ENCODE results near the gene PSD2.

The PSD2 gene

DNA sequence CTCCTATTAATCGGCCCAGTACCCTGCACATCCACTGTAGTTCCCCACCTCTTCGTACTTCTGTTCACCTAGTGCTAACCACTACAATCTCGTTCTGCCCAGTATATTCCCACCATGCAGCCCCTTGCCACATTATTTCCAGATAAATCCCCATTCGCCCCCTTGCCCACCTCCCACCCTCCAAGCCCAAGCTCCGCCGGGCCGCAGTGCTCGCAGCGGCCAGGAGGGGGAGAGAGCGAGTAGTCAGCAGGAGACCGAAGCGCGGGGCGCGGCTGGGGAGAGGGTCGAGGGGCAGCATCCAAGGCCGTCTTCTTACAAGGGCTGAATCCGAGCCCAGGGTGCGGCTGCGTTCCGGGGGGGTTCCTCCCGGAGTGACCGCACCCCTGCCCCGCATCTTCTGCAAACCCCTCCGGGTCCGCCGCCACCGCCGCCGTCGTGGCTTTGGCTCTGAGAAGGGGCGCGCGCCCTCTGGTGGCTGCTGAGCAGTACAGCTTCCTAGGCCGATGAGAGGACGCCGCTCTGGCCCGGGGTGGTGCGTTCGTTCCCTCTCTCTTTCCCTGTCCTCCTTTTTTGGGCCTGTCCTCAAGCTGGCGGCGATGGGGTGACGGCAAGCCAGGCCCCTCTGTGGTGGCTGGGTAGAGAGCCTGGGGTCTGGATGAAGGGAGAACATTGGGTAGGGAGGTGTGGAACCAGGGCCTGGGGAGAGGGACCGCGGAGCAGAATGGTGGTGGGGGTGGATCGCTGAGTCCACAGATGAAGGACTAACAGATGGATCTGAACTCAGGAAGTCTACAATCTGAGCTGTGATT, 30.0 kb upstream of the PSD2 start:
- H3K9ac ChIP-seq (ENCODE audit: low read length) = peak overlapping the region; percentile 51; the same call in 1 of the 2 replicates
- H3K4me2 ChIP-seq (ENCODE audit: low read length) = peak overlapping the region; percentile 56
- TF ChIP-seq, protein P1, sequence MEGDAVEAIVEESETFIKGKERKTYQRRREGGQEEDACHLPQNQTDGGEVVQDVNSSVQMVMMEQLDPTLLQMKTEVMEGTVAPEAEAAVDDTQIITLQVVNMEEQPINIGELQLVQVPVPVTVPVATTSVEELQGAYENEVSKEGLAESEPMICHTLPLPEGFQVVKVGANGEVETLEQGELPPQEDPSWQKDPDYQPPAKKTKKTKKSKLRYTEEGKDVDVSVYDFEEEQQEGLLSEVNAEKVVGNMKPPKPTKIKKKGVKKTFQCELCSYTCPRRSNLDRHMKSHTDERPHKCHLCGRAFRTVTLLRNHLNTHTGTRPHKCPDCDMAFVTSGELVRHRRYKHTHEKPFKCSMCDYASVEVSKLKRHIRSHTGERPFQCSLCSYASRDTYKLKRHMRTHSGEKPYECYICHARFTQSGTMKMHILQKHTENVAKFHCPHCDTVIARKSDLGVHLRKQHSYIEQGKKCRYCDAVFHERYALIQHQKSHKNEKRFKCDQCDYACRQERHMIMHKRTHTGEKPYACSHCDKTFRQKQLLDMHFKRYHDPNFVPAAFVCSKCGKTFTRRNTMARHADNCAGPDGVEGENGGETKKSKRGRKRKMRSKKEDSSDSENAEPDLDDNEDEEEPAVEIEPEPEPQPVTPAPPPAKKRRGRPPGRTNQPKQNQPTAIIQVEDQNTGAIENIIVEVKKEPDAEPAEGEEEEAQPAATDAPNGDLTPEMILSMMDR (IDR thresholded peaks at IDR 0.05; ENCODE audit: low read depth, low read length) = peak; percentile 67
- no peak for TF ChIP-seq EZH2phosphoT487 (IDR thresholded peaks at IDR 0.05; ENCODE audit: low read depth)
- H3K36me3 ChIP-seq (replicated peaks; ENCODE audit: low read depth, low read length) = no peaks in the 10 kb centered on the region
- H2AFZ ChIP-seq (ENCODE audit: low read depth, low read length) = peak overlapping the region; percentile 92
- H3K79me2 ChIP-seq (ENCODE audit: low read length) = no peaks in the 10 kb centered on the region
- peaks cover 8% of the 10 kb centered on the region; the same call in 1 of the 2 replicates for H3K27me3 ChIP-seq (ENCODE audit: low read depth, low read length)
- H3K4me3 ChIP-seq (ENCODE audit: low read length) = peak overlapping the region; percentile 83
- H4K20me1 ChIP-seq (ENCODE audit: insufficient read depth, low read length) = no peaks in the 10 kb centered on the region
- no peaks in the 10 kb centered on the region for H3K4me1 ChIP-seq (ENCODE audit: low read length)
- H3K9me3 ChIP-seq (ENCODE audit: insufficient read depth, low read length) = no peaks in the 10 kb centered on the region
- H3K27ac ChIP-seq (ENCODE audit: low read length) = no peak overlapping the region

DNA sequence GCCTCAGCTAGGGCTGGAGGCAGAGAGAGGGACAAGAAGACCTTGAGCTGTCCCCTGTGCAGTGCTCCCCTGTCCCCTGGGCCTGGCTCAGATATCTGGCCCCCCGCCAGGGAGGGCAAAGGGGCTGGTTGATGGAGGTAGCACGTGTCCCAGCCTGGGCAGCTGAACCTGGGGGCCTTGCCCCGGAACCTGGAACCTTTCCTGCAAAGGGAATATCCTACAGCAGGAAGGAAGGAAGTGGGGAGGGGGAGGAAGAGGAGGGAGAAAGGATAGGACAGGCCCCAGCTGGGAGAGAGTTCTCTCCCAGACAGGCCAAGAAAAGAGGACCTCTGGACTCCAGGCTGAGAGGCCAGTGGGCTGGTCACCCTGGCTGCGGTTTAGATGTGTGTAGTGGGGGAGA, 27.6 kb upstream of the PSD2 start:
- H2AFZ ChIP-seq (ENCODE audit: low read depth, low read length) = no peak overlapping the region
- no peaks in the 10 kb centered on the region for H3K79me2 ChIP-seq (ENCODE audit: low read length)
- H3K4me2 ChIP-seq (ENCODE audit: low read length) = no peak overlapping the region
- no peak overlapping the region for H3K4me3 ChIP-seq (ENCODE audit: low read length)
- H3K36me3 ChIP-seq (replicated peaks; ENCODE audit: low read depth, low read length) = no peaks in the 10 kb centered on the region
- TF ChIP-seq, protein P1 (IDR thresholded peaks at IDR 0.05; ENCODE audit: low read depth, low read length) = no peak
- TF ChIP-seq EZH2phosphoT487 (IDR thresholded peaks at IDR 0.05; ENCODE audit: low read depth) = no peak
- H3K9me3 ChIP-seq (ENCODE audit: insufficient read depth, low read length) = no peaks in the 10 kb centered on the region
- H3K27me3 ChIP-seq (ENCODE audit: low read depth, low read length) = peaks cover 8% of the 10 kb centered on the region; the same call in 1 of the 2 replicates
- H4K20me1 ChIP-seq (ENCODE audit: insufficient read depth, low read length) = no peaks in the 10 kb centered on the region
- no peak overlapping the region for H3K9ac ChIP-seq (ENCODE audit: low read length)
- no peak overlapping the region for H3K27ac ChIP-seq (ENCODE audit: low read length)
- no peaks in the 10 kb centered on the region for H3K4me1 ChIP-seq (ENCODE audit: low read length)

DNA sequence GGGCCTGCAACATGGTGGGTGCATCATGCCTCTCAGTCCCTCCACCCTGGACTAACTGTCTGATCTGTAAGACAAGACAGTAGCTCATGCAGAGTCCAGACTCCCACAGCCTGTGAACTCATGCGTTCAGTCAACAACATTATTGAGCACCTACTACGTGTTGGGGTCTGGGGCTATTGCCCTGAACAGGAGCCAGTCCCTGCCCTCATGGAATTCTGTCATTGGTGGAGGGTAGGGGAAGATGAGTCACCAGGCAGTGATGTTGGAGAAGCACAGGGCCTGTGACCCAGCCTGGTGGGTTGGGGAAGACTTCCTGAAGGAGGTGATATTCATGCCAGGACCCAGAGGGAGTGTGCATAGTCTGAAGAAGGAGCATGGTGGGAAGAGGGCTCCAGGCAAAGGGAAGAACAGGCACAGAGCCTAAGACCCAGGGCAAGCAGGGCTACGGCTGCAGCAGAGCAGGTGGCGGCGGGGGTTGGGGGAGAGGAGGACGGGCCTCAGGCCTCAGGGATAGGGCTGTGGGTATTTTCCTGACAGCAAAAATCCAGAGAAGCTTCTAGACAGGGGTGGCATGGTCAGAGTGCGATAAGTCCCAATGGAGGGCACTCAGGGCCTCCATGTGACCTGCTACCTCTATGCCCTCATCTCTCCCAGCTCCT, 26.7 kb upstream of the PSD2 start:
- H2AFZ ChIP-seq (ENCODE audit: low read depth, low read length) = no peak overlapping the region
- H3K36me3 ChIP-seq (replicated peaks; ENCODE audit: low read depth, low read length) = no peaks in the 10 kb centered on the region
- H4K20me1 ChIP-seq (ENCODE audit: insufficient read depth, low read length) = no peaks in the 10 kb centered on the region
- no peaks in the 10 kb centered on the region for H3K9me3 ChIP-seq (ENCODE audit: insufficient read depth, low read length)
- no peaks in the 10 kb centered on the region for H3K4me1 ChIP-seq (ENCODE audit: low read length)
- H3K4me3 ChIP-seq (ENCODE audit: low read length) = no peak overlapping the region
- peaks cover 6% of the 10 kb centered on the region; the same call in 1 of the 2 replicates for H3K27me3 ChIP-seq (ENCODE audit: low read depth, low read length)
- no peaks in the 10 kb centered on the region for H3K79me2 ChIP-seq (ENCODE audit: low read length)
- no peak overlapping the region for H3K27ac ChIP-seq (ENCODE audit: low read length)
- H3K9ac ChIP-seq (ENCODE audit: low read length) = no peak overlapping the region
- TF ChIP-seq, protein P1 (IDR thresholded peaks at IDR 0.05; ENCODE audit: low read depth, low read length) = no peak
- no peak overlapping the region for H3K4me2 ChIP-seq (ENCODE audit: low read length)

DNA sequence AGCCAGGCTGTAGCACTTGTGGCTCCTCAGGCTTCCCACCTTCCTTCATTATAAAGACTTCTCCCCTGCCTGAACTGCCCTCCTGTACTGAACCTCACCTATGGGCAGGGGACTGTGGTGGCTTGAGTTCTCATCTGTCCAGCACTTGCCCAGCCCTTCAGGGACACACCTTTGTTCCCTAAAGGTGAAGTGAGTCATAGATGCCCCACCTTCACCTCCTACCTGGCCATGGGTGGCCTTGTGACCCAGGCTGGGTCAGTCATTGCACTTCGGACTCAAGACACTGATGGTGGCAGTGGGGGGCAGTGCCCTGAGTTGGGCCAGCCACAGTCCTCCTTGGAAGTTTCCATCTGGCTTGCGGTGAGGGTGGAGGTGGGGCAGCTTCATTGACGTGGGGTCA, 26.1 kb upstream of the PSD2 start:
- Histone ChIP-seq H3K4me1 (ENCODE audit: low read length) (no peaks in the 10 kb centered on the region), H3K9ac (ENCODE audit: low read length) (no peak overlapping the region), H3K9me3 (ENCODE audit: insufficient read depth, low read length) (no peaks in the 10 kb centered on the region), H3K79me2 (ENCODE audit: low read length) (no peaks in the 10 kb centered on the region), H2AFZ (ENCODE audit: low read depth, low read length) (no peak overlapping the region), H3K4me2 (ENCODE audit: low read length) (no peak overlapping the region), H4K20me1 (ENCODE audit: insufficient read depth, low read length) (no peaks in the 10 kb centered on the region), H3K4me3 (ENCODE audit: low read length) (no peak overlapping the region), H3K27me3 (ENCODE audit: low read depth, low read length) (0 out of 2 replicates have a peak, but pooled peaks cover 4% of the 10 kb centered on the region), H3K36me3 (replicated peaks; ENCODE audit: low read depth, low read length) (no peaks in the 10 kb centered on the region), H3K27ac (ENCODE audit: low read length) (no peak overlapping the region)
- TF ChIP-seq, protein P1 (IDR thresholded peaks at IDR 0.05; ENCODE audit: low read depth, low read length) = no peak
- TF ChIP-seq EZH2phosphoT487 (IDR thresholded peaks at IDR 0.05; ENCODE audit: low read depth) = no peak

All from OCI-LY3 (cell line).